Gastroesophageal sphincter (tissue), 4 donors: ENCODE data around the gene INPP5A. TPM values are rescaled to one million over a fixed set of nuclear protein-coding genes. Genes with fewer than 3 reads are reported as not detected.
"Not testable (repeated sequence)": the region's sequence is repeated elsewhere in the genome, so short reads cannot be mapped to it uniquely, and the experiment has no call there.

ENCODE experiments used
- ATAC-seq: fragments of 150-250 bp; one replicate; pipeline ENCODE4 v1.9.1; 2016; ENCODE audit warnings: mild to moderate bottlenecking, moderate library complexity
- H3K27ac ChIP-seq, 4 donors: fragments of 200-600 bp; sonication (generic) in 3 of 4; 1 replicate in 3 of 4; 2 replicates in 1 of 4; pipeline ENCODE4 v1.5.1; 2016 to 2019
- H3K27me3 ChIP-seq: fragments of 200-600 bp; sonication (generic); one replicate; pipeline ENCODE4 v1.5.1; 2019
- H3K36me3 ChIP-seq, 2 donors: fragments of 200-600 bp; sonication (generic); one replicate each; pipeline ENCODE4 v1.5.1; 2019; ENCODE audit warnings: control low read depth in 1 of 2
- H3K4me1 ChIP-seq, 3 donors: fragments of 200-600 bp; sonication (generic); 1 replicate in 2 of 3; 2 replicates in 1 of 3; pipeline ENCODE4 v1.5.1; 2016 to 2019; ENCODE audit warnings: control low read depth in 2 of 3
- H3K4me3 ChIP-seq, 2 donors: fragments of 200-600 bp; sonication (generic); one replicate each; pipeline ENCODE4 v1.5.1; 2019; ENCODE audit warnings: mild to moderate bottlenecking in 1 of 2, moderate library complexity in 1 of 2
- H3K9me3 ChIP-seq, 3 donors: fragments of 200-600 bp; sonication (generic); one replicate each; pipeline ENCODE4 v1.5.1; 2017 to 2019; ENCODE audit warnings: control low read depth in 2 of 3
- EP300 ChIP-seq: sonication (generic); formaldehyde crosslinking; IDR thresholded peaks from one replicate; pipeline ENCODE4 v1.6.1; 2017; ENCODE audit warnings: antibody characterized with exemption, mild to moderate bottlenecking
- POLR2A ChIP-seq, 2 donors: fragments of 450-650 bp; IDR thresholded peaks; one replicate each; pipeline ENCODE4 v1.6.1; 2017; ENCODE audit warnings: antibody characterized with exemption in 2 of 2, mild to moderate bottlenecking in 2 of 2, moderate library complexity in 1 of 2
- POLR2AphosphoS5 ChIP-seq: sonication (generic); formaldehyde crosslinking; IDR thresholded peaks from one replicate; pipeline ENCODE4 v1.6.1; 2017; ENCODE audit warnings: antibody characterized with exemption
- WGBS, 2 donors: methylation state at CpG; one replicate each; pipeline ENCODE4 v1.1.5; 2018; ENCODE audit warnings: low coverage in 1 of 2; 5-methylcytosine and 5-hydroxymethylcytosine counted together
- total RNA-seq, 4 donors: library from RNA; depleted of rRNA; stranded (reverse); fragments of >200 nt; gene quantifications; one replicate each; pipeline ENCODE4 v1.1.0, GENCODE V29; 2016
- TF ChIP-seq, protein P1 (sequence below), 4 experiments: fragments of 200-600 bp in 2 of 4; fragments of 450-650 bp in 2 of 4; sonication (generic) in 1 of 4; IDR thresholded peaks; one replicate each; pipeline ENCODE4 v1.5.1; 2017 to 2019; ENCODE audit warnings: antibody characterized with exemption in 4 of 4, mild to moderate bottlenecking in 2 of 4, moderate library complexity in 2 of 4

INPP5A gene
- total RNA-seq, 4 donors from 2014 or later = 111 to 288 (median 215) TPM

DNA sequence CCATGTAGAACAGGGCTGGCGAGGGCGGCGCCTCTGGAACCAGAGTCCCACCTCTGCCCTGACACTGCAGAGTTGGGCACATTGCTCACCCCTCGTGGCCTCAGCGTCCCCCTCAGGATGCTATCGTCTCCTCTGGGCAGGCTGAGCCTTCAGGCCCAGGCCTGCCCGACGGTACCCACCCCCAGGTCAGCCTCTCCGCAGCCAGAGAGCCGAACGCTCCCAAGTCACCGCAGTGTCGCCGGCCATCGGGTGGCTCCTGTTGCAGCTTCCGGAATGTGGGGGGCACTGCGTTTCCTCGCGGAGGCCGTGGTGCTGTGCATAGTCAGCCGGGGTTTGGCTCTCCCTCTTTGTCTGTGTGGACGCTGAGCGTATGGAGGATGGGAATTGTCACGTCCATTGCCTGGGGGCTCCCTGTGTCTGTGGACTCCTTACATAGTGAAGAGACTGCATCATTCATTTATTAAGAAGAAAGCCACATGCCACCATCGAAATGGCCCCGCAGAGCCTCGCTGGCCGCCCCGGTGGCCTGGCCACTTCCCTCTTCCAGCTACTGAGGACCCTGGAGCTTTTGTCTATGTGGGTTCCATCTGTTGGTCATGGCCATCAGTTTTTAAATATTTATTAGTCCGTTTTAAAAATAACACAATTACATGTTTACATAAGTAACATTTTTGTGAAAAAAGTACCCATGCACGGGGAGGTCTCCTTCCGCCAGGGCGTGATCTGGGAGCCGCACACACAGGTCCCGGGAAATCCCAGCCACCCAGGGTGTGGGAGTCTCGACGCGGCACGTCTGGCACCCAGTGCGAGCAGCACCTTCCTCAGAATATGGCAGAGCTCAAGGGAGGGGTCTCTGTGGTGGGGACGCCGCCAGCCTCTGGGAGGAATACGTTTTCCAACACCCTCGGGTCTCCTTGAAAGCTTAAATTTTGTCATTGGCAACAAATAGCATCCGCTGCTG, 232.8 kb downstream of the INPP5A start:
- WGBS, 2 donors = 91 to 96% methylated on average over 17 to 18 of the region's 45 CpGs
- no peaks in the 10 kb centered on the region for H3K9me3 ChIP-seq
- no peak overlapping the region for H3K27ac ChIP-seq
- no peak overlapping the region for H3K4me3 ChIP-seq
- ATAC-seq = no peak
- TF ChIP-seq POLR2AphosphoS5 = no peak
- TF ChIP-seq EP300 = no peak
- no peak for TF ChIP-seq POLR2A (IDR thresholded peaks at IDR 0.05)
- TF ChIP-seq, protein P1, sequence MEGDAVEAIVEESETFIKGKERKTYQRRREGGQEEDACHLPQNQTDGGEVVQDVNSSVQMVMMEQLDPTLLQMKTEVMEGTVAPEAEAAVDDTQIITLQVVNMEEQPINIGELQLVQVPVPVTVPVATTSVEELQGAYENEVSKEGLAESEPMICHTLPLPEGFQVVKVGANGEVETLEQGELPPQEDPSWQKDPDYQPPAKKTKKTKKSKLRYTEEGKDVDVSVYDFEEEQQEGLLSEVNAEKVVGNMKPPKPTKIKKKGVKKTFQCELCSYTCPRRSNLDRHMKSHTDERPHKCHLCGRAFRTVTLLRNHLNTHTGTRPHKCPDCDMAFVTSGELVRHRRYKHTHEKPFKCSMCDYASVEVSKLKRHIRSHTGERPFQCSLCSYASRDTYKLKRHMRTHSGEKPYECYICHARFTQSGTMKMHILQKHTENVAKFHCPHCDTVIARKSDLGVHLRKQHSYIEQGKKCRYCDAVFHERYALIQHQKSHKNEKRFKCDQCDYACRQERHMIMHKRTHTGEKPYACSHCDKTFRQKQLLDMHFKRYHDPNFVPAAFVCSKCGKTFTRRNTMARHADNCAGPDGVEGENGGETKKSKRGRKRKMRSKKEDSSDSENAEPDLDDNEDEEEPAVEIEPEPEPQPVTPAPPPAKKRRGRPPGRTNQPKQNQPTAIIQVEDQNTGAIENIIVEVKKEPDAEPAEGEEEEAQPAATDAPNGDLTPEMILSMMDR (IDR thresholded peaks at IDR 0.05) = no peak
- H3K4me1 ChIP-seq = no peaks in the 10 kb centered on the region
- H3K36me3 ChIP-seq = peaks cover 0 to 89% of the 10 kb centered on the region in 2 donors
- H3K27me3 ChIP-seq = no peaks in the 10 kb centered on the region

DNA sequence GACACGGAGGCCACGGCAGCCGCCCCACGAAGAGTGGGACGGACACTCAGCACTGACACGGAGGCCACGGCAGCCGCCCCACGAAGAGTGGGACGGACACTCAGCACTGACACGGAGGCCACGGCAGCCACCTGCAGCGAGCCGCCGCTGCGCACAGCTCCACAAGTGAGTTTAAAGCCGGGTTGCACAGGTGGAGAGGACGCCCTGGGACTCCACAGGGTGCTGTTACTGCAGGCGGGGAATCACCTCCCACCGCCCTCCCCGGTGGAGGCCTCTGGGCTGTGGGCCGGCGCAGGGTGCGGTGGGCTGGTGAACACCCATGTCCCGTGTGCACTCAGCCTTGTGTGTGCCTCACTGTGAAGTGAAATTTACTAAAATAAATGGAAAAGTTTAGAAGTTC, 235.2 kb downstream of the INPP5A start:
- H3K36me3 ChIP-seq = peaks cover 0 to 91% of the 10 kb centered on the region in 2 donors
- H3K4me3 ChIP-seq, H3K4me1 ChIP-seq, H3K27me3 ChIP-seq, H3K9me3 ChIP-seq, H3K27ac ChIP-seq, ATAC-seq: not testable (repeated sequence)
- 60 to 100% methylated on average over 1 of the region's 25 CpGs for WGBS, 2 donors

- no peak for TF ChIP-seq POLR2A (IDR thresholded peaks at IDR 0.05)
- TF ChIP-seq, protein P1 (IDR thresholded peaks at IDR 0.05) = no peak
- TF ChIP-seq POLR2AphosphoS5 = no peak
- no peak for TF ChIP-seq EP300
- no peak for ATAC-seq
Observed at GRCh38 chr10:132774181-132774901, 236.8 kb downstream of the INPP5A start.

GRCh38 chr10:132774902-132775863, 237.6 kb downstream of the INPP5A start:
- ATAC-seq = no peak
- TF ChIP-seq, protein P1 (IDR thresholded peaks at IDR 0.05) = no peak
- no peak for TF ChIP-seq POLR2AphosphoS5
- no peak for TF ChIP-seq EP300
- no peak for TF ChIP-seq POLR2A (IDR thresholded peaks at IDR 0.05)
- H3K9me3 ChIP-seq = no peaks in the 10 kb centered on the region
- H3K27ac ChIP-seq = no peak overlapping the region
- H3K27me3 ChIP-seq = peaks cover 4% of the 10 kb centered on the region
- no peak overlapping the region for H3K4me3 ChIP-seq
- H3K4me1 ChIP-seq = no peaks in the 10 kb centered on the region
- H3K36me3 ChIP-seq = peaks cover 0 to 91% of the 10 kb centered on the region in 2 donors
- WGBS, 2 donors = 90% methylated on average over 2 to 7 of the region's 22 CpGs

More at GRCh38 chr10:132774181-132774901, 236.8 kb downstream of the INPP5A start:
- H3K27ac ChIP-seq = no peak overlapping the region
- no peaks in the 10 kb centered on the region for H3K27me3 ChIP-seq
- H3K36me3 ChIP-seq = peaks cover 0 to 91% of the 10 kb centered on the region in 2 donors
- no peak overlapping the region for H3K4me3 ChIP-seq
- H3K4me1 ChIP-seq = no peaks in the 10 kb centered on the region
- 79% methylated on average over 5 of the region's 29 CpGs; no CpG with 5 or more reads in 1 of the 2 donors for WGBS, 2 donors
- H3K9me3 ChIP-seq = no peaks in the 10 kb centered on the region
